ENCODE results near the gene APOBEC3B. TPM values are rescaled to one million over a fixed set of nuclear protein-coding genes. Genes with fewer than 3 reads are reported as not detected.

Gene APOBEC3B
- total RNA-seq, 4 donors from 2014 or later: 1.1 to 5.3 (median 3.1) TPM; not detected in 1

DNA sequence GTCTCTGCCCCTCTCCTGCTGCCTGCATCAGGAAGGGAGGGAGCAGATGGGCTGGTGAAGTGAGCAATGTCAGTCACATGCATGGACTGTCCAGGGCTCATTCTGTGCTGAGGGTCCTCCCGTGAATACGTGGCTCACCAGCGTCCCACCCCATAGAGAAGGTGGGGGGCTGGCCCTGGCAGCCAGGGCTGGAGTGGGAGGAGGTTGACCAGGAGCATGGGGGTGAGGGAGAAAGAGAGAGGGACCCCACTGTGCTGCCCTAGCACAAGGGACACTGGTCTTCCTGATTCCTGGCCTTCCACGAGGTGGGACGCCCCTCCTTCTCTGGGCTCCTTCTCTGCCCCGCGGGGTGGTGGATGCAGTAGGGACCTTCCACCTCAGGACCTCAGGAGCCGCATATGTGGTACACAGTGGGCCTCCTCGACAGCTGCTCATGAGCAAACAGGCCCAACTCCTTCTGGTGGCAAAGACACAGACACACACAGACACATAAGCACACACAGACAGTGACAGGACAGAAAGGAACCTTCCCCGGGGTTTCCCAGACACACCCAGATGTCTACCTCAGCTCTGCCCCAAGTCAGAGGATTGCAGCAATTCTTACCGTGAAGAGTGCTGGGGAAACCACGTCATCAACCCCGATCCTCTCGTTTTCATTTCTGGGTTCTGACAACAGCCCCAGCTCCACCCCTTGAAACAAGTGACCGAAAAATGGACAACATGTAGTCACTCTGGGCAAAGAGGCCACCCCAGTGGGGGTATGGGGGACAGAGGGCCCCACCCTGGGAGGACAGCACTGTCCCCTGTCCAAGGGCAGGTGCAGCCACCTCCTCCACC, 28.4 kb upstream of the APOBEC3B start:
- Histone ChIP-seq H3K4me3 (no peak overlapping the region), H3K27ac (peak overlapping the region in 3 of 4 donors; percentile 34 to 49 (median 49)), H3K9me3 (no peaks in the 10 kb centered on the region), H3K27me3 (peaks cover 0 to 8% (median 0%) of the 10 kb centered on the region in 4 donors), H3K36me3 (no peaks in the 10 kb centered on the region), H3K4me1 (peaks cover 0 to 27% (median 7%) of the 10 kb centered on the region in 3 donors)
- 18 to 50% methylated on average over 2 to 5 of the region's 15 CpGs for WGBS, 2 donors
- DNase-seq: no peak
- intact Hi-C loops (cut with DNase I): no loop called here
- peak in 1 of 4 donors; percentile 37 for TF ChIP-seq POLR2A (IDR thresholded peaks at IDR 0.05)
- peak in 1 of 6 experiments; percentile 5 for TF ChIP-seq CTCF (IDR thresholded peaks at IDR 0.05)

GRCh38 chr22:38954414-38955043, 27.6 kb upstream of the APOBEC3B start:
- TF ChIP-seq POLR2A (IDR thresholded peaks at IDR 0.05): no peak
- no peak for TF ChIP-seq CTCF (IDR thresholded peaks at IDR 0.05)
- H3K4me3 ChIP-seq: no peak overlapping the region
- H3K36me3 ChIP-seq: no peaks in the 10 kb centered on the region
- intact Hi-C loops (cut with DNase I): no loop called here
- H3K4me1 ChIP-seq: peaks cover 0 to 27% (median 7%) of the 10 kb centered on the region in 3 donors
- no peak for DNase-seq
- no peaks in the 10 kb centered on the region for H3K9me3 ChIP-seq
- H3K27me3 ChIP-seq: peaks cover 0 to 4% (median 0%) of the 10 kb centered on the region in 4 donors
- no CpG with 5 or more reads among the region's 13 CpGs for WGBS, 2 donors
- peak overlapping the region in 2 of 4 donors; percentile 49 for H3K27ac ChIP-seq

DNA sequence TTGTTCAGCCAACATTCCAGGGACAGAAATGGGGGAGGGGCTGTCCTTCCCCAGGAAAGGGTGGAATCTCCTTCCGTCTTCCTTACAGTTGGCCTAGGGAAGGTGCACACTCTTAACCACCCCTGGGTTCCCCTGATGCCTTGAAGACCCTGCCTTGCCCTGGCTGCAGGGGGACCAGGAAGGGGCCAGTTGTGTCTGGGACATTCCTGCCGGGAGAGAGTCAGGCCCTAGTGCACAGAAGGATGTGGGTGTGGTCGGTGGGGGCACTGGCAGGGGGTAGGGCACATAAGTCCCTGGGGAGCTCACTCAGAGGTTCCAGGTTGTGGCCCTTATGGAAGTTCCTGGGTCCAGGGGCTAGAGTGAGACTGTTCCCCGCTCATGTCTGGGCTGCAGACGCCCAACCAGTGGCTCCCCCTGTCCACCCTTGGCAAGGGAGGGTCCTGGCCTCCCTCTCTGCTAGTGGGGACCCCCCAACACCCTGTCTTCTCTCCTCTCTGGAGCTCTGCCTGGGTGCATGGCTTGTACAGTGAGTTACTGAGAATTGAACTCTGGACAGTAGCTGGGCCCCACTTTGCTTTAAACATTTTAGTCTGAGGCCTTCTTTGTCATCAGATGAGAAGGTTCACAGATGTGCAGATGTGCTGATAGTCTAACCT, 26.8 kb upstream of the APOBEC3B start:
- no peak for DNase-seq
- H3K4me3 ChIP-seq: no peak overlapping the region
- H3K4me1 ChIP-seq: peaks cover 0 to 27% (median 7%) of the 10 kb centered on the region in 3 donors
- intact Hi-C loops (cut with DNase I): no loop called here
- no peaks in the 10 kb centered on the region for H3K36me3 ChIP-seq
- H3K27ac ChIP-seq: no peak overlapping the region
- TF ChIP-seq POLR2A (IDR thresholded peaks at IDR 0.05) (no peak), CTCF (IDR thresholded peaks at IDR 0.05) (no peak)
- H3K27me3 ChIP-seq: no peaks in the 10 kb centered on the region
- WGBS, 2 donors: 74 to 90% methylated on average over 2 to 4 of the region's 5 CpGs
- no peaks in the 10 kb centered on the region for H3K9me3 ChIP-seq

DNA sequence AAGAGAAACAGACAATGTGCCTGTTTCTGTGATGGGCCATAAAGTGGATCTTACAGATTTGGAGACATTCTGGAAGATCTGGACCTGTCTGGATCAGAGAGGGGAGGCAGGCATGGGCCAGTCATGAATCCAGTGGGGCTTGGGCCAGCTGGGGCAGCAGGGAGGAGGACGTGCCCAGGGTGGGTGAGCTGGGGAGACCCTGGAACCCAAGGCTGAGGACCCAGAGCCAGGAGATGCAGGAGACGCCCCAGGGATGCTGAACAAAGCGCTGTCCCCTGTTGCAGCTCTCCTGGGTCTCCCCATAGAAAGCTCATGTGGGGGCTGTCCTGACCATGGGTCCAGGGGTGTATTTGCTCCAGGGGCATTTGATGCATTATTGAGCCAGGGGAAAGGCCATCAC, 26.2 kb upstream of the APOBEC3B start:
- peaks cover 0 to 27% (median 7%) of the 10 kb centered on the region in 3 donors for H3K4me1 ChIP-seq
- intact Hi-C loops (cut with DNase I): no loop called here
- no peaks in the 10 kb centered on the region for H3K9me3 ChIP-seq
- WGBS, 2 donors: 86 to 91% methylated on average over 2 to 3 of the region's 3 CpGs
- H3K27me3 ChIP-seq: no peaks in the 10 kb centered on the region
- TF ChIP-seq CTCF (IDR thresholded peaks at IDR 0.05) (no peak), POLR2A (IDR thresholded peaks at IDR 0.05) (no peak)
- DNase-seq: no peak
- H3K4me3 ChIP-seq: no peak overlapping the region
- H3K27ac ChIP-seq: no peak overlapping the region
- no peaks in the 10 kb centered on the region for H3K36me3 ChIP-seq

Measured in esophagus squamous epithelium (tissue), 5 donors.